MM.1S (cell line): ENCODE measurements around the gene CAPN5.

Experiments used
- DNase-seq: peaks from one replicate; pipeline ENCODE4 v3.0.0-alpha.2; 2015
- H2AFZ ChIP-seq: fragments of 300-600 bp; sonication (generic); 2 replicates; pipeline ENCODE4 v1.6.0; 2016; ENCODE audit warnings: antibody characterized with exemption, low read length
- H3F3A ChIP-seq: fragments of 300-600 bp; sonication (generic); 2 replicates; pipeline ENCODE4 v1.6.1; 2016; ENCODE audit warnings: mild to moderate bottlenecking, antibody characterized with exemption, low read length, moderate library complexity, mixed read lengths; ENCODE audit not compliant: insufficient read depth
- H3K27ac ChIP-seq: fragments of 300-600 bp; sonication (generic); 2 replicates; pipeline ENCODE4 v1.5.1; 2016; ENCODE audit warnings: mild to moderate bottlenecking, low read length
- H3K27me3 ChIP-seq: fragments of 300-600 bp; sonication (generic); replicated peaks from 2 replicates; pipeline ENCODE4 v1.6.0; 2016; ENCODE audit warnings: low read length; ENCODE audit not compliant: insufficient read depth
- H3K36me3 ChIP-seq: fragments of 300-600 bp; sonication (generic); replicated peaks from 2 replicates; pipeline ENCODE4 v1.6.1; 2016; ENCODE audit warnings: mild to moderate bottlenecking, low read length, mixed read lengths; ENCODE audit not compliant: insufficient read depth
- H3K4me1 ChIP-seq: fragments of 300-600 bp; sonication (generic); 2 replicates; pipeline ENCODE4 v1.6.1; 2016; ENCODE audit warnings: low read length, mixed read lengths
- H3K4me2 ChIP-seq: fragments of 300-600 bp; sonication (generic); 2 replicates; pipeline ENCODE4 v1.6.0; 2016; ENCODE audit warnings: low read depth, low read length
- H3K4me3 ChIP-seq: fragments of 300-600 bp; sonication (generic); 2 replicates; pipeline ENCODE4 v1.5.1; 2016; ENCODE audit warnings: low read length, mixed read lengths
- H3K79me2 ChIP-seq: fragments of 300-600 bp; sonication (generic); 2 replicates; pipeline ENCODE4 v1.6.1; 2016; ENCODE audit warnings: mixed run types, low read length, mixed read lengths
- H3K9ac ChIP-seq: fragments of 300-600 bp; sonication (generic); 2 replicates; pipeline ENCODE4 v1.6.1; 2016; ENCODE audit warnings: low read length, mixed read lengths
- H3K9me2 ChIP-seq: fragments of 300-600 bp; sonication (generic); replicated peaks from 2 replicates; pipeline ENCODE4 v1.6.1; 2016; ENCODE audit warnings: mild to moderate bottlenecking, low read length, mixed read lengths; ENCODE audit not compliant: insufficient read depth
- H3K9me3 ChIP-seq: fragments of 300-600 bp; sonication (generic); replicated peaks from 2 replicates; pipeline ENCODE4 v1.6.1; 2016; ENCODE audit warnings: mild to moderate bottlenecking, low read length, mixed read lengths; ENCODE audit not compliant: insufficient read depth
- H4K20me1 ChIP-seq: fragments of 300-600 bp; sonication (generic); 2 replicates; pipeline ENCODE4 v1.6.1; 2016; ENCODE audit warnings: mild to moderate bottlenecking, low read length, moderate library complexity, mixed read lengths; ENCODE audit not compliant: insufficient read depth
- EZH2 ChIP-seq: fragments of 300-600 bp; sonication (generic); optimal IDR thresholded peaks from 2 replicates; pipeline ENCODE3; 2017; ENCODE audit warnings: low read depth, mild to moderate bottlenecking, antibody characterized with exemption, low read length, mixed read lengths
- EZH2phosphoT487 ChIP-seq: fragments of 300-600 bp; sonication (generic); IDR thresholded peaks from 2 replicates; pipeline ENCODE4 v1.6.1; 2018; ENCODE audit warnings: antibody characterized with exemption, low read length
- TF ChIP-seq, protein P1 (sequence below): fragments of 300-600 bp; sonication (generic); IDR thresholded peaks from 2 replicates; pipeline ENCODE4 v1.5.1; 2016; ENCODE audit warnings: antibody characterized with exemption, low read length, mixed read lengths

The CAPN5 gene

DNA sequence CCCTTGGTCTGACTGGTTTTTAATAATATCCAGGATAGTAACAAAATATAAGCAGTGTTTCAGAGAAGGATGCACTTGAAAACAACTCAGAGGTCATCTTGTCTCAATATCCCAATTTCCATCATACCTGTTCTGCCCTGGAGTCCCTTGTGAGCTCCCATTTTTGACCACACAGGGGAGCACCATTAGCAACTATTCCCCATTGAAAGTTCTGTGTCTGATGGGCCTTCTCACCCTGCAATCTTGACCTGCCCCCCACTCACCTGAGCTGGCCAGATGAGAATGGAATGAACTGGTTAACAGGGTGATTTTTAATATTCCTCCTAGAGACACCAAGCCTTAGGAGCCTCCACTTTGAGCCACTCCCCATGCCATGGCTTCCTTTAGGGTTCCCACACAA is 3.8 kb upstream of the CAPN5 start:
- Histone ChIP-seq H3K27ac (no peak overlapping the region), H3K27me3 (no peaks in the 10 kb centered on the region), H3K9ac (no peak overlapping the region), H3K9me2 (no peaks in the 10 kb centered on the region), H4K20me1 (no peaks in the 10 kb centered on the region), H3K79me2 (no peaks in the 10 kb centered on the region), H3K4me2 (no peak overlapping the region), H3K4me3 (no peak overlapping the region), H2AFZ (no peak overlapping the region), H3K36me3 (no peaks in the 10 kb centered on the region), H3K4me1 (no peaks in the 10 kb centered on the region), H3F3A (no peaks in the 10 kb centered on the region), H3K9me3 (no peaks in the 10 kb centered on the region)
- TF ChIP-seq EZH2phosphoT487 (no peak), EZH2 (no peak)
- TF ChIP-seq, protein P1, sequence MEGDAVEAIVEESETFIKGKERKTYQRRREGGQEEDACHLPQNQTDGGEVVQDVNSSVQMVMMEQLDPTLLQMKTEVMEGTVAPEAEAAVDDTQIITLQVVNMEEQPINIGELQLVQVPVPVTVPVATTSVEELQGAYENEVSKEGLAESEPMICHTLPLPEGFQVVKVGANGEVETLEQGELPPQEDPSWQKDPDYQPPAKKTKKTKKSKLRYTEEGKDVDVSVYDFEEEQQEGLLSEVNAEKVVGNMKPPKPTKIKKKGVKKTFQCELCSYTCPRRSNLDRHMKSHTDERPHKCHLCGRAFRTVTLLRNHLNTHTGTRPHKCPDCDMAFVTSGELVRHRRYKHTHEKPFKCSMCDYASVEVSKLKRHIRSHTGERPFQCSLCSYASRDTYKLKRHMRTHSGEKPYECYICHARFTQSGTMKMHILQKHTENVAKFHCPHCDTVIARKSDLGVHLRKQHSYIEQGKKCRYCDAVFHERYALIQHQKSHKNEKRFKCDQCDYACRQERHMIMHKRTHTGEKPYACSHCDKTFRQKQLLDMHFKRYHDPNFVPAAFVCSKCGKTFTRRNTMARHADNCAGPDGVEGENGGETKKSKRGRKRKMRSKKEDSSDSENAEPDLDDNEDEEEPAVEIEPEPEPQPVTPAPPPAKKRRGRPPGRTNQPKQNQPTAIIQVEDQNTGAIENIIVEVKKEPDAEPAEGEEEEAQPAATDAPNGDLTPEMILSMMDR, result no peak
- no peak for DNase-seq

- no peak overlapping the region for H3K4me3 ChIP-seq
- no peaks in the 10 kb centered on the region for H3K9me2 ChIP-seq
- no peaks in the 10 kb centered on the region for H3K36me3 ChIP-seq
- no peaks in the 10 kb centered on the region for H3K27me3 ChIP-seq
- H3K4me1 ChIP-seq, result no peaks in the 10 kb centered on the region
- TF ChIP-seq, protein P1, result no peak
- TF ChIP-seq EZH2phosphoT487, result no peak
- no peak for TF ChIP-seq EZH2
- H3K9ac ChIP-seq, result no peak overlapping the region
- no peaks in the 10 kb centered on the region for H3K79me2 ChIP-seq
- no peaks in the 10 kb centered on the region for H3K9me3 ChIP-seq
- H4K20me1 ChIP-seq, result no peaks in the 10 kb centered on the region
- no peak overlapping the region for H3K27ac ChIP-seq
- no peak overlapping the region for H3K4me2 ChIP-seq
- H2AFZ ChIP-seq, result no peak overlapping the region
- no peaks in the 10 kb centered on the region for H3F3A ChIP-seq
- DNase-seq, result no peak
Observed at GRCh38 chr11:77063407-77063806, 3.4 kb upstream of the CAPN5 start.

DNA sequence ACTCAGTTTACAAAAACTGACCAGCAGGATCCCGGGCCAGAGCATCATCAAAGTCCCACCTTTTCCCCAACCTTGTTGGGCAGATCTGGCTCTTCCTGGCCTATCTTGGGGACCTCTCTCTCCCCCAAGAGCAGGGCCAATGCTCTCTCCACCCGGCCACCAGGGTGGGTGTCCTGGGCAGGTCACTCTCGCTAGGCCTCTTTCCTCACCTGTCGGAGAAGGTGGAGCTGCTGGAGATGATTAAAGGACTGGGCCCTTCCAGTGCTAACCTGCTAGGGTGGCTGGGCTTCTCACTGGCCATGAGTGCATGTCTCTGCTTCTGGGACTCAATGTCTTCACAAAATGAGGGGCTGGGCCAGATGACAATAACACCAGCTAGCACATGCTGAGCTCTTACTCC is 2.9 kb upstream of the CAPN5 start:
- no peak overlapping the region for H3K4me3 ChIP-seq
- no peaks in the 10 kb centered on the region for H3K9me2 ChIP-seq
- no peaks in the 10 kb centered on the region for H3F3A ChIP-seq
- no peak overlapping the region for H3K9ac ChIP-seq
- no peak for DNase-seq
- H3K27ac ChIP-seq, result no peak overlapping the region
- no peaks in the 10 kb centered on the region for H4K20me1 ChIP-seq
- TF ChIP-seq EZH2, result no peak
- TF ChIP-seq, protein P1, result no peak
- TF ChIP-seq EZH2phosphoT487, result no peak
- H3K36me3 ChIP-seq, result no peaks in the 10 kb centered on the region
- H3K27me3 ChIP-seq, result no peaks in the 10 kb centered on the region; the same call in 1 of the 2 replicates
- H3K79me2 ChIP-seq, result no peaks in the 10 kb centered on the region
- no peak overlapping the region for H2AFZ ChIP-seq
- no peaks in the 10 kb centered on the region for H3K9me3 ChIP-seq
- no peaks in the 10 kb centered on the region for H3K4me1 ChIP-seq
- no peak overlapping the region for H3K4me2 ChIP-seq
